ENCODE data around the gene MEIS1.

- TF ChIP-seq, protein P1, sequence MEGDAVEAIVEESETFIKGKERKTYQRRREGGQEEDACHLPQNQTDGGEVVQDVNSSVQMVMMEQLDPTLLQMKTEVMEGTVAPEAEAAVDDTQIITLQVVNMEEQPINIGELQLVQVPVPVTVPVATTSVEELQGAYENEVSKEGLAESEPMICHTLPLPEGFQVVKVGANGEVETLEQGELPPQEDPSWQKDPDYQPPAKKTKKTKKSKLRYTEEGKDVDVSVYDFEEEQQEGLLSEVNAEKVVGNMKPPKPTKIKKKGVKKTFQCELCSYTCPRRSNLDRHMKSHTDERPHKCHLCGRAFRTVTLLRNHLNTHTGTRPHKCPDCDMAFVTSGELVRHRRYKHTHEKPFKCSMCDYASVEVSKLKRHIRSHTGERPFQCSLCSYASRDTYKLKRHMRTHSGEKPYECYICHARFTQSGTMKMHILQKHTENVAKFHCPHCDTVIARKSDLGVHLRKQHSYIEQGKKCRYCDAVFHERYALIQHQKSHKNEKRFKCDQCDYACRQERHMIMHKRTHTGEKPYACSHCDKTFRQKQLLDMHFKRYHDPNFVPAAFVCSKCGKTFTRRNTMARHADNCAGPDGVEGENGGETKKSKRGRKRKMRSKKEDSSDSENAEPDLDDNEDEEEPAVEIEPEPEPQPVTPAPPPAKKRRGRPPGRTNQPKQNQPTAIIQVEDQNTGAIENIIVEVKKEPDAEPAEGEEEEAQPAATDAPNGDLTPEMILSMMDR (IDR thresholded peaks at IDR 0.05) = no peak
- no peak for TF ChIP-seq POLR2A (IDR thresholded peaks at IDR 0.05)
Observed at GRCh38 chr2:66571918-66572317, 137.0 kb downstream of the MEIS1 start.
